Nasal cavity respiratory epithelium epithelial cell of viscerocranial mucosa (primary cell): Measurements from ENCODE around the gene OOSP1. TPM values are rescaled to one million over a fixed set of nuclear protein-coding genes. Genes with fewer than 3 reads are reported as not detected.

ENCODE experiments used
- total RNA-seq: library from RNA; depleted of rRNA; stranded (reverse); fragments of >200 nt; gene quantifications from 2 replicates; pipeline ENCODE4 v1.2.3, GENCODE V29; 2014

OOSP1 gene
- not detected in 2 replicates for total RNA-seq

GRCh38 chr11:59938132-59938531 is at the start of gene OOSP1:
TSS of gene OOSP1 (plus strand) at chr11:59938432. CDS start at chr11:59938455, 23 bp downstream.

GRCh38 chr11:59963733-59964132 is 25.5 kb downstream of the OOSP1 start, which contains the start of gene OOSP4A:
TSS of gene OOSP4A (plus strand) at chr11:59964033. CDS start at chr11:59964033, 0 bp downstream.

Other genes with a start within 250 kb of the OOSP1 start
- gene OR10V1, start 224.6 kb upstream of the OOSP1 start, total RNA-seq = not detected in 2 replicates
- gene STX3, start 183.1 kb upstream of the OOSP1 start, total RNA-seq = 40.0 and 56.0 TPM in 2 replicates
- gene MRPL16, start 127.7 kb upstream of the OOSP1 start, total RNA-seq = 19.5 and 23.1 TPM in 2 replicates
- not detected in 2 replicates for gene CBLIF, start 92.9 kb upstream of the OOSP1 start, total RNA-seq
- gene TCN1, start 71.9 kb upstream of the OOSP1 start, total RNA-seq = 0.68 and 22.1 TPM in 2 replicates
- gene OOSP3, start 59.6 kb upstream of the OOSP1 start, total RNA-seq = not detected in 2 replicates
- not detected in 2 replicates for gene OOSP4A, start 25.6 kb downstream of the OOSP1 start, total RNA-seq
- not detected in 2 replicates for gene OOSP4B, start 78.7 kb downstream of the OOSP1 start, total RNA-seq
- not detected in 2 replicates for gene OOSP2, start 102.0 kb downstream of the OOSP1 start, total RNA-seq
- not detected in 2 replicates for gene MS4A3, start 118.2 kb downstream of the OOSP1 start, total RNA-seq
- gene MS4A2, start 150.2 kb downstream of the OOSP1 start, total RNA-seq = not detected in 2 replicates
- not detected in 2 replicates for gene MS4A6A, start 244.7 kb downstream of the OOSP1 start, total RNA-seq